GM23338 (cell line): Measurements from ENCODE around the gene ASAP2. TPM values are rescaled to one million over a fixed set of nuclear protein-coding genes. Genes with fewer than 3 reads are reported as not detected.

Experiments
- ATAC-seq: fragments of 200-7000 bp; cut with Tn5 transposase; 3 replicates; pipeline ENCODE4 v1.9.1; 2020
- DNase-seq: peaks from one replicate; pipeline ENCODE4 v3.0.0-alpha.2; 2015; ENCODE audit warnings: low spot score
- H2AFZ ChIP-seq: fragments of 200-600 bp; sonication (generic); 2 replicates; pipeline ENCODE4 v1.8.0; 2016; ENCODE audit warnings: antibody characterized with exemption, mild to moderate bottlenecking, moderate library complexity
- H3F3A ChIP-seq: fragments of 200-600 bp; sonication (generic); replicated peaks from 2 replicates; pipeline ENCODE4 v1.8.0; 2017; ENCODE audit warnings: antibody characterized with exemption, mixed run types, low read depth
- H3K27ac ChIP-seq: fragments of 200-600 bp; sonication (generic); 2 replicates; pipeline ENCODE4 v1.6.1; 2016; ENCODE audit warnings: low read depth
- H3K27me3 ChIP-seq: fragments of 200-600 bp; sonication (generic); 2 replicates; pipeline ENCODE4 v1.8.0; 2016; ENCODE audit warnings: mild to moderate bottlenecking, mixed run types, moderate library complexity; ENCODE audit not compliant: insufficient read depth
- H3K36me3 ChIP-seq: fragments of 200-600 bp; sonication (generic); 2 replicates; pipeline ENCODE4 v1.8.0; 2016; ENCODE audit warnings: mild to moderate bottlenecking; ENCODE audit not compliant: insufficient read depth
- H3K4me1 ChIP-seq: fragments of 200-600 bp; sonication (generic); 2 replicates; pipeline ENCODE4 v1.8.0; 2016; ENCODE audit warnings: mild to moderate bottlenecking, moderate library complexity; ENCODE audit not compliant: insufficient read depth
- H3K4me2 ChIP-seq: fragments of 200-600 bp; sonication (generic); 2 replicates; pipeline ENCODE4 v1.7.1; 2017; ENCODE audit warnings: mixed run types
- H3K4me3 ChIP-seq: fragments of 200-600 bp; sonication (generic); 2 replicates; pipeline ENCODE4 v1.6.1; 2016; ENCODE audit warnings: mixed run types
- H3K79me2 ChIP-seq: fragments of 200-600 bp; sonication (generic); replicated peaks from 2 replicates; pipeline ENCODE4 v1.8.0; 2017; ENCODE audit warnings: mild to moderate bottlenecking; ENCODE audit not compliant: insufficient read depth
- H3K9me2 ChIP-seq: fragments of 200-600 bp; sonication (generic); 2 replicates; pipeline ENCODE4 v1.8.0; 2017; ENCODE audit not compliant: insufficient read depth
- H4K20me1 ChIP-seq: fragments of 200-600 bp; sonication (generic); replicated peaks from 2 replicates; pipeline ENCODE4 v1.8.0; 2017; ENCODE audit warnings: mild to moderate bottlenecking; ENCODE audit not compliant: insufficient read depth
- H3K27ac Mint-ChIP-seq: 2 replicates; pipeline ENCODE4 v1.8.0; 2020; ENCODE audit warnings: inconsistent platforms, mild to moderate bottlenecking, moderate library complexity, mixed read lengths
- H3K27me3 Mint-ChIP-seq: 3 replicates; pipeline ENCODE4 v1.8.0; 2022; ENCODE audit warnings: low read depth, mild to moderate bottlenecking, moderate library complexity, mixed read lengths, inconsistent platforms; ENCODE audit not compliant: insufficient read depth, poor library complexity
- H3K36me3 Mint-ChIP-seq: 3 replicates; pipeline ENCODE4 v1.8.0; 2021; ENCODE audit warnings: low read depth, mild to moderate bottlenecking, inconsistent platforms, moderate library complexity, mixed read lengths
- H3K4me1 Mint-ChIP-seq: 3 replicates; pipeline ENCODE4 v1.8.0; 2020; ENCODE audit warnings: mild to moderate bottlenecking, inconsistent platforms, mixed read lengths
- H3K4me3 Mint-ChIP-seq: 3 replicates; pipeline ENCODE4 v1.8.0; 2021; ENCODE audit warnings: moderate library complexity, mild to moderate bottlenecking, inconsistent platforms, mixed read lengths
- H3K9me3 Mint-ChIP-seq: 3 replicates; pipeline ENCODE4 v1.8.0; 2020; ENCODE audit warnings: moderate library complexity, mild to moderate bottlenecking, inconsistent platforms, mixed read lengths
- CREB1 ChIP-seq: fragments of 250-450 bp; sonication (Bioruptor Pico); IDR thresholded peaks from 2 replicates; pipeline ENCODE4 v1.5.0; 2020; ENCODE audit warnings: low read depth, mild to moderate bottlenecking, moderate library complexity
- CTCF ChIP-seq, 2 experiments: fragments of 200-600 bp in 1 of 2; sonication (generic) in 1 of 2; conservative IDR thresholded peaks; 2 replicates each; pipeline versions ENCODE4 v1.5.1 to v1.6.1; 2016 to 2017; ENCODE audit warnings: antibody characterized with exemption in 2 of 2, low read depth in 2 of 2, mild to moderate bottlenecking in 2 of 2, moderate library complexity in 1 of 2
- ETS1 ChIP-seq: IDR thresholded peaks from 2 replicates; pipeline ENCODE4 v1.6.1; 2016; ENCODE audit warnings: antibody characterized with exemption
- EZH2 ChIP-seq: fragments of 200-600 bp; sonication (generic); IDR thresholded peaks from one replicate; pipeline ENCODE4 v1.8.0; 2017; ENCODE audit warnings: antibody characterized with exemption, mild to moderate bottlenecking, low read depth; ENCODE audit not compliant: unreplicated experiment
- EZH2phosphoT487 ChIP-seq: fragments of 200-600 bp; sonication (generic); IDR thresholded peaks from one replicate; pipeline ENCODE4 v1.8.1; 2018; ENCODE audit warnings: antibody characterized with exemption; ENCODE audit not compliant: unreplicated experiment
- JUNB ChIP-seq: IDR thresholded peaks from one replicate; pipeline ENCODE4 v1.6.1; 2016; ENCODE audit warnings: antibody characterized with exemption; ENCODE audit not compliant: unreplicated experiment
- NANOG ChIP-seq: IDR thresholded peaks from 2 replicates; pipeline ENCODE4 v1.6.1; 2016; ENCODE audit warnings: antibody characterized with exemption, borderline replicate concordance
- POLR2AphosphoS5 ChIP-seq: IDR thresholded peaks from 2 replicates; pipeline ENCODE4 v1.6.1; 2016; ENCODE audit warnings: antibody characterized with exemption, low read depth
- REST ChIP-seq: IDR thresholded peaks from one replicate; pipeline ENCODE4 v1.6.1; 2018; ENCODE audit warnings: antibody characterized with exemption; ENCODE audit not compliant: unreplicated experiment
- STAT1 ChIP-seq: IDR thresholded peaks from one replicate; pipeline ENCODE4 v1.6.1; 2016; ENCODE audit warnings: antibody characterized with exemption; ENCODE audit not compliant: unreplicated experiment
- ZNF114 ChIP-seq: fragments of 250-450 bp; sonication (Bioruptor Pico); IDR thresholded peaks from 2 replicates; pipeline ENCODE4 v1.5.0; 2020; ENCODE audit warnings: mild to moderate bottlenecking, moderate library complexity
- ZNF331 ChIP-seq: fragments of 250-450 bp; sonication (Bioruptor Pico); IDR thresholded peaks from 2 replicates; pipeline ENCODE4 v1.5.0; 2020; ENCODE audit warnings: low read depth, mild to moderate bottlenecking, moderate library complexity
- polyA plus RNA-seq: library from polyadenylated mRNA; unstranded; fragments of >200 nt; fragmentation: Nextera tagmentation; extraction: Ambion mirVana; gene quantifications from 2 replicates; pipeline ENCODE4 v1.2.1, GENCODE V29; 2016
- total RNA-seq: library from RNA; depleted of rRNA; stranded (reverse); fragments of >200 nt; shearing (Covaris generic); gene quantifications from 2 replicates; pipeline ENCODE4 v1.2.3, GENCODE V29; 2014

The ASAP2 gene
- total and polyA plus RNA-seq, 2 experiments from 2014 or later, result 2.6 to 15.6 TPM

- H3K4me2 ChIP-seq, result no peak overlapping the region
Observed at GRCh38 chr2:9344434-9344833, 137.8 kb downstream of the ASAP2 start.

More at GRCh38 chr2:9344434-9344833, 137.8 kb downstream of the ASAP2 start:
- no peaks in the 10 kb centered on the region for H3K79me2 ChIP-seq
- H2AFZ ChIP-seq, result no peak overlapping the region
- H3K4me3 Mint-ChIP-seq, result no peak overlapping the region
- TF ChIP-seq REST (no peak), STAT1 (no peak), ZNF114 (no peak), CTCF (conservative IDR thresholded peaks at IDR 0.05; ENCODE audit: low read depth in 2 of 2) (no peak), JUNB (no peak), ZNF331 (CRISPR knock-in tag) (no peak), EZH2 (no peak), POLR2AphosphoS5 (no peak), EZH2phosphoT487 (no peak), NANOG (no peak), CREB1 (no peak), ETS1 (no peak)
- no peak overlapping the region for H3K27ac Mint-ChIP-seq
- no peaks in the 10 kb centered on the region for H4K20me1 ChIP-seq
- ATAC-seq (no peak), DNase-seq (no peak)
- H3K9me3 Mint-ChIP-seq, result no peaks in the 10 kb centered on the region
- no peaks in the 10 kb centered on the region for H3K9me2 ChIP-seq
- no peak overlapping the region for H3K27ac ChIP-seq
- peaks cover 14% of the 10 kb centered on the region; the same call in 2 of the 3 replicates for H3K36me3 Mint-ChIP-seq
- H3K36me3 ChIP-seq, result no peaks in the 10 kb centered on the region
- no peak overlapping the region for H3K4me3 ChIP-seq
- no peaks in the 10 kb centered on the region for H3K4me1 ChIP-seq
- H3K27me3 Mint-ChIP-seq, result no peaks in the 10 kb centered on the region
- H3K4me1 Mint-ChIP-seq, result peaks cover 8% of the 10 kb centered on the region; the same call in 2 of the 3 replicates
- no peaks in the 10 kb centered on the region for H3K27me3 ChIP-seq
- H3F3A ChIP-seq, result no peaks in the 10 kb centered on the region
